ENCODE data around the gene BRD9. TPM values are rescaled to one million over a fixed set of nuclear protein-coding genes. Genes with fewer than 3 reads are reported as not detected.

Gene BRD9
- polyA plus RNA-seq, 1 donor (not counting 4 experiments of a cell fraction or from before 2014, with no cell fraction given) = 10.1 TPM

GRCh38 chr5:856531-857425 is 35.8 kb downstream of the BRD9 start:
- dilution Hi-C loops (cut with MboI; ENCODE audit: extremely low pct_ligation_motif_present, low sequenced_read_pairs) = no loop called here
- Histone ChIP-seq H3K27ac (ENCODE audit: control insufficient read depth, insufficient read depth, low read length) (no peak overlapping the region), H3K9me1 (ENCODE audit: control insufficient read depth, extremely low read depth, insufficient read depth, low read length) (no peaks in the 10 kb centered on the region), H3K27me3 (ENCODE audit: control insufficient read depth, extremely low read depth, insufficient read depth, low read length) (peaks cover 13% of the 10 kb centered on the region), H3K9me3 (ENCODE audit: control insufficient read depth, low read depth, low read length) (no peaks in the 10 kb centered on the region), H3K4me1 (ENCODE audit: control insufficient read depth, extremely low read depth, insufficient read depth, low read length) (peaks cover 7% of the 10 kb centered on the region), H4K20me1 (ENCODE audit: control insufficient read depth, extremely low read depth, insufficient read depth, low read length) (no peaks in the 10 kb centered on the region), H3K36me3 (ENCODE audit: control insufficient read depth in 2 of 2, extremely low read depth in 1 of 2, insufficient read depth in 2 of 2, low read length in 2 of 2) (peaks cover 0 to 3% of the 10 kb centered on the region in 2 experiments), H3K79me2 (ENCODE audit: control insufficient read depth, insufficient read depth, low read length) (no peaks in the 10 kb centered on the region), H3K4me3 (ENCODE audit: control insufficient read depth in 2 of 3, extremely low read depth in 1 of 3, insufficient read depth in 2 of 3, low read depth in 1 of 3, low read length in 3 of 3) (no peak overlapping the region), H2AFZ (ENCODE audit: control insufficient read depth, low read length) (no peak overlapping the region), H3K4me2 (ENCODE audit: control insufficient read depth, extremely low read depth, insufficient read depth, low read depth, low read length) (no peak overlapping the region), H3K9ac (ENCODE audit: control insufficient read depth, extremely low read depth, insufficient read depth, low read length) (no peak overlapping the region)
- TF ChIP-seq EZH2 (IDR thresholded peaks at IDR 0.05; ENCODE audit: low read length) = no peak
- no peak for TF ChIP-seq CTCF (optimal IDR thresholded peaks at IDR 0.05 in 1 of 3, IDR thresholded peaks at IDR 0.05 in 1 of 3, conservative IDR thresholded peaks at IDR 0.05 in 1 of 3; ENCODE audit: extremely low read depth in 1 of 3, insufficient read depth in 2 of 3, low read length in 3 of 3)
- no peak for FAIRE-seq
- DNase-seq (ENCODE audit: low read depth, low spot score) = no peak

- FAIRE-seq (peak; percentile 53), DNase-seq (ENCODE audit: low read depth, low spot score) (no peak)
- Histone ChIP-seq H3K4me2 (ENCODE audit: control insufficient read depth, extremely low read depth, insufficient read depth, low read depth, low read length) (no peak overlapping the region), H3K9me3 (ENCODE audit: control insufficient read depth, low read depth, low read length) (no peaks in the 10 kb centered on the region), H2AFZ (ENCODE audit: control insufficient read depth, low read length) (no peak overlapping the region), H4K20me1 (ENCODE audit: control insufficient read depth, extremely low read depth, insufficient read depth, low read length) (no peaks in the 10 kb centered on the region), H3K36me3 (ENCODE audit: control insufficient read depth in 2 of 2, extremely low read depth in 1 of 2, insufficient read depth in 2 of 2, low read length in 2 of 2) (peaks cover 0 to 3% of the 10 kb centered on the region in 2 experiments), H3K9ac (ENCODE audit: control insufficient read depth, extremely low read depth, insufficient read depth, low read length) (no peak overlapping the region), H3K27ac (ENCODE audit: control insufficient read depth, insufficient read depth, low read length) (no peak overlapping the region), H3K79me2 (ENCODE audit: control insufficient read depth, insufficient read depth, low read length) (no peaks in the 10 kb centered on the region), H3K9me1 (ENCODE audit: control insufficient read depth, extremely low read depth, insufficient read depth, low read length) (no peaks in the 10 kb centered on the region), H3K4me1 (ENCODE audit: control insufficient read depth, extremely low read depth, insufficient read depth, low read length) (no peaks in the 10 kb centered on the region), H3K27me3 (ENCODE audit: control insufficient read depth, extremely low read depth, insufficient read depth, low read length) (peaks cover 22% of the 10 kb centered on the region), H3K4me3 (ENCODE audit: control insufficient read depth in 2 of 3, extremely low read depth in 1 of 3, insufficient read depth in 2 of 3, low read depth in 1 of 3, low read length in 3 of 3) (no peak overlapping the region)
- dilution Hi-C loops (cut with MboI; ENCODE audit: extremely low pct_ligation_motif_present, low sequenced_read_pairs) = no loop called here
- TF ChIP-seq CTCF (optimal IDR thresholded peaks at IDR 0.05 in 1 of 3, IDR thresholded peaks at IDR 0.05 in 1 of 3, conservative IDR thresholded peaks at IDR 0.05 in 1 of 3; ENCODE audit: extremely low read depth in 1 of 3, insufficient read depth in 2 of 3, low read length in 3 of 3) (no peak), EZH2 (IDR thresholded peaks at IDR 0.05; ENCODE audit: low read length) (no peak)
Measured at GRCh38 chr5:855771-856530, 36.6 kb downstream of the BRD9 start.
